NCI-H187 treated with DMSO at 0.1 percent for 48 hours (cell line): Measurements from ENCODE around the gene GSG1L.
"Not testable (repeated sequence)": the region's sequence is repeated elsewhere in the genome, so short reads cannot be mapped to it uniquely, and the experiment has no call there.

Source experiments
- DNase-seq: peaks from one replicate; lab custom pipeline; 2025; lab: John Stamatoyannopoulos, UW

Gene GSG1L

GRCh38 chr16:27980076-27980775, 83.3 kb downstream of the GSG1L start:
- no peak for DNase-seq

- DNase-seq, result not testable (repeated sequence)
These were observed 83.8 kb downstream of the GSG1L start for GRCh38 chr16:27979668-27980067.

GRCh38 chr16:27978876-27979275, 84.6 kb downstream of the GSG1L start:
- no peak for DNase-seq

GRCh38 chr16:27977966-27978365, 85.5 kb downstream of the GSG1L start:
- no peak for DNase-seq

- no peak for DNase-seq
These were observed 86.5 kb downstream of the GSG1L start for GRCh38 chr16:27976990-27977389.

GRCh38 chr16:27974896-27975540, 88.5 kb downstream of the GSG1L start:
- no peak for DNase-seq

GRCh38 chr16:27973678-27974077, 89.8 kb downstream of the GSG1L start:
- no peak for DNase-seq

- no peak for DNase-seq
These were observed 91.0 kb downstream of the GSG1L start for GRCh38 chr16:27972500-27972899.

GRCh38 chr16:27969574-27969973, 93.9 kb downstream of the GSG1L start:
- DNase-seq, result no peak

GRCh38 chr16:27967169-27967568, 96.3 kb downstream of the GSG1L start:
- DNase-seq, result no peak

- DNase-seq, result no peak
These were observed 96.8 kb downstream of the GSG1L start for GRCh38 chr16:27966756-27967155.

- no peak for DNase-seq
These were observed 97.7 kb downstream of the GSG1L start for GRCh38 chr16:27965801-27966200.

GRCh38 chr16:27963471-27963965, 100.0 kb downstream of the GSG1L start:
- no peak for DNase-seq

GRCh38 chr16:27962197-27962596, 101.3 kb downstream of the GSG1L start:
- DNase-seq, result no peak

GRCh38 chr16:27961296-27961620, 102.3 kb downstream of the GSG1L start:
- DNase-seq, result no peak

- no peak for DNase-seq
These were observed 102.8 kb downstream of the GSG1L start for GRCh38 chr16:27960619-27961295.

- DNase-seq, result no peak
These were observed 103.6 kb downstream of the GSG1L start for GRCh38 chr16:27959914-27960313.

GRCh38 chr16:27954191-27954590, 109.3 kb downstream of the GSG1L start:
- DNase-seq, result no peak

- no peak for DNase-seq
These were observed 110.7 kb downstream of the GSG1L start for GRCh38 chr16:27952811-27953210.

- no peak for DNase-seq
These were observed 111.9 kb downstream of the GSG1L start for GRCh38 chr16:27951489-27952120.

- DNase-seq, result no peak
These were observed 113.2 kb downstream of the GSG1L start for GRCh38 chr16:27950206-27950887.

- no peak for DNase-seq
These were observed 115.8 kb downstream of the GSG1L start for GRCh38 chr16:27947696-27948095.
